ENCODE results near the gene EPN2.

- TF ChIP-seq CTCF (IDR thresholded peaks at IDR 0.05): no peak
- TF ChIP-seq POLR2A (IDR thresholded peaks at IDR 0.05): no peak
- no peak for TF ChIP-seq EP300 (IDR thresholded peaks at IDR 0.05)
Measured at GRCh38 chr17:19260958-19261357, 23.8 kb downstream of the EPN2 start.
